ENCODE measurements around the gene UBE2G2.

DNA sequence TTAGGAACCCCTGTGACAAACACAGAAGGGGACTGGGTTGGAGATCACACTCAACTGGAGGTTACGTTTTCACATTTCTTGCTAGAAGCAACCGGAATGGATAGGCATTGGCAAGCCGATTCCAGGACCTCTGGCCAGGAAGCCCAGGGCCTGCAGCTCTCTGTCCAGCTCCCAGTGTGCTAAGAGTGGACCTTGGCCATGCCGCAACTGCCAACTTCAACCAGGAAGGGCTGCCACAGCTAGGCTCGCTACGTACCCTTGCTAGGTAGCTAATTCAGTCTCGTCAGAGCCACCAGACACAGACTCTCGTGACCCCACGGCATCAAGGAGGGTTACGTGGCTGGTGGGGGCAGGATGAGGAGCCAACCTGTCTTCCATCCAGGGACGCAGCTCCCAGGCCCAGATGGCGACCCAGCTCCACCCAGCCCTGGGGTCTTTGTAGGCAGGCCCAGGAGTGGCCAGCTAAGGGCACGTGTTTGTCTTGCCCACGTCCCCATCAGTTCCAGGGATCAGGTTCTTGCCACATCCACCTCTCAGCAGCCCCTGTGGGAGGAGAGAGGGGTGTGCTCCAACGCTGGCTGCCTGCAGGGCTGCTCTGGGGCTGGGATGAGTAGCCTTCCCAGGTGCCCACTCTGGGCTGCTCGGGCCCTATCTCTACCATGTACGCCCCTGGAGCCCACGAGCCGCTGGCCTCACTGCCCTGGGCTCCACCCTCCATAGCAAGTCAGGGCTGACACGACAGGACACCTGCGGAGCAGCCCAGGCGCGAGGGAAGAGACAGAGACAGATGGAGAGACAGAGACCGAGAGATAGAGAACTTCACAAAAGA, 39.2 kb downstream of the UBE2G2 start:
- TF ChIP-seq EZH2 (IDR thresholded peaks at IDR 0.05; ENCODE audit: low read length) (no peak), CTCF (optimal IDR thresholded peaks at IDR 0.05 in 1 of 3, IDR thresholded peaks at IDR 0.05 in 1 of 3, conservative IDR thresholded peaks at IDR 0.05 in 1 of 3; ENCODE audit: extremely low read depth in 1 of 3, insufficient read depth in 2 of 3, low read length in 3 of 3) (no peak)
